Measurements from ENCODE around the gene CETN3.
"Not testable (repeated sequence)": the region's sequence is repeated elsewhere in the genome, so short reads cannot be mapped to it uniquely, and the experiment has no call there.

Gene CETN3

DNA sequence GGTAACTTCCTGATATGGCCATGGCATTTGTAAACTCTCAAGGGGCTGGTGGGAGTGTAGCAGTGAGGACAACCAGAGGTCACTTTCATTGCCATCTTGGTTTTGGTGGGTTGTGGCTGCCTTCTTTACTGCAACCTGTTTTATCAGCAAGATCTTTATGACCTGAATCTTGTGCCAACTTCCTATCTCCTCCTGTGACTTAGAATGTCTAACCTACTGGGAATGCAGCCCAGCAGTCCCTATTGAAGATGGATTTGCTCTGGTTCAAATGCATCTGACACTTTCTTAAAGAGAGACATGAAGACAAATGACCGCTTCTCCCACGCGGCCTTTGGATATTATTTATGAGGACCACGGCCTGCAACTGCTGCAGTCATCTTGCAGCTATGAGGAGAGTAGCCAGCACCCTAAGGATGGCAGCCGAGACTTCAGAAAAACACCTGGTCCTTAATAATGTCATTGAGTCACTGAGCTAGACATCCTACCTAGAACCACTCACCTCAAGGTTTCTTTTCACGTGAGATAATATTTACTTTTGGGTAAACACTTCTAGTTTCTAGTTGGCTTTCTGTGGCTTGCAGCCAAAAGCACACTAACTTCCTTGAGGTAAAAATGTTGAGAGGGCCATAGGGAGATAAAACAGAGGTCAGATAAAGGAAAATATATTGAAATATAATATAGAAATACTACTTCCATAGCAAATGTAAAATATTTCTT lies 28.2 kb downstream of the CETN3 start:
- no peak for DNase-seq

GRCh38 chr5:90379652-90380051 lies 29.9 kb downstream of the CETN3 start:
- DNase-seq: no peak

- no peak for DNase-seq
Measured at GRCh38 chr5:90378752-90379151, 30.8 kb downstream of the CETN3 start.

DNA sequence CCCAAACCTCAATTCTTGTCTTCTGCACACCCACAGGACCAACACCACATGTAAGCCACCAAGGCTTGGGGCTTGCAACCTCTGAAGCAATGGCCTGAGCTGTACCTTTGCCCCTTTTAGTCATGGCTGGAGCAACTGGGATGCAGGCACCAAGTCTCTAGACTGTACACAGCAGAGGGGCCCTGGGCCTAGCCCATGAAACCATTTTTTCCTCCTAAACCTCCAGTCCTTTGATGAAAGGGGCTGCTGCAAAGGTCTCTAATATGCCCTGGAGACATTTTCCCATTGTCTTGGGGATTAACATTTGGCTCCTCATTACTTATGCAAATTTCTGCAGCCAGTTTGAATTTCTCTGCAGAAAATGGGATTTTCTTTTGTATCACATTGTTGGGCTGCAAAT lies 38.3 kb downstream of the CETN3 start:
- DNase-seq: not testable (repeated sequence)

- no peak for DNase-seq
Measured at GRCh38 chr5:90368454-90369246, 40.9 kb downstream of the CETN3 start.

- no peak for DNase-seq
Measured at GRCh38 chr5:90367879-90368278, 41.7 kb downstream of the CETN3 start.

DNA sequence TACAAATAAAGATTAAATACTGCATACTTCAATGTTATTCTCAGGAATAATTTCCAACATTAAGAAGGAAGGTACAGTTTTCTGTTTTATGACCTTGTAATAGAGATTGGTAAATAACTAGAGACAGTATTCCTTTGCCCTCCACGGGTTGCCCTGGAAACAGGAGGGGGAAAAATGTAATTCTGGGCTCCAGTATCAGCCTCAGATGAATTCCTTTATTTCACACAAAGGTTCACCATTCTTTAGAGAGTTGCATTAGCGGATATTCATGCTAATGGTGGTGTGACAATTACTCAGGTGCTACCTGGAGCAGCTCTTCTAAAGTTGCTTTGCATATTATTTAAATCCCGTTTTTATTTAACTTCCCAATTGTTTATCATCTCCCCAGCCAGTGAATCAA lies 42.6 kb downstream of the CETN3 start:
- no peak for DNase-seq

- DNase-seq: no peak
Measured at GRCh38 chr5:90365328-90365727, 44.2 kb downstream of the CETN3 start.

- no peak for DNase-seq
Measured at GRCh38 chr5:90359073-90359920, 50.3 kb downstream of the CETN3 start.

DNA sequence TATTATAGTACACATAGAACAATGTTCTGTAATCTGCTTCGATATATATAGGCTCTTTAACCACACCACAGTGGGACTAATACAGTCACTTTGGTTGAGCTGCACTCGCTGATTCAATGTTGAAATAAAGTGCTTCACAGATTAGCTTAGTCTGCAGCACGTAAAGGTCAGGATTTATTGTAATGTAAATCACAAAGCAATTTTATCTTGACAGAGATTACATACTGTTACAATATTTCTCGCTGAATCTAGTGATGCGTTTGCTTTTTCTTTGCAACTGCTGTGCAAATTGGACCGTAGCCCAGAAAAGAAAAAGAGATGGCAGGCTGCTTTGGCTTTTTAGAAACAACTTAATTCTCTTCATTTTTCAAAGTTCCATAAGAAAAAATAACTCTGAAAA lies 52.9 kb downstream of the CETN3 start:
- DNase-seq: no peak

- no peak for DNase-seq
Measured at GRCh38 chr5:90356176-90356575, 53.4 kb downstream of the CETN3 start.

DNA sequence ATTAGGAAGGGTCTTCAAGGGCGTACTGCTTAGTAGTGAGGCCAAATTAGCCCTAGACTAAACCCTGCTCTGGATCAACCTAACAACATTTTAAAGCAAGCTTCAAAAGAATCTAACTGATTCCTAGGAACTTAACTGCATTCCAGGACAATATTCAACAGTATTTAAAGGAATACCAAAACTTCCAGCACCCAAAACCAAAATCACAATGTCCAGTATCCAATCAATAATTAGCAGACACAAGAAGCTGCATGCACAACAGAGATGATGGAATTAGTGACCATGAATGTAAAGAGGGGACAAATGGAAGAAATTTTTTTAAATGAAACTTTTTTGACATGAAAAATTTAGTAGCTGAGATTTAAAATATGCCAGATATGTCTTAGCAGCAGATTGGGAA lies 53.9 kb downstream of the CETN3 start:
- DNase-seq: no peak

DNA sequence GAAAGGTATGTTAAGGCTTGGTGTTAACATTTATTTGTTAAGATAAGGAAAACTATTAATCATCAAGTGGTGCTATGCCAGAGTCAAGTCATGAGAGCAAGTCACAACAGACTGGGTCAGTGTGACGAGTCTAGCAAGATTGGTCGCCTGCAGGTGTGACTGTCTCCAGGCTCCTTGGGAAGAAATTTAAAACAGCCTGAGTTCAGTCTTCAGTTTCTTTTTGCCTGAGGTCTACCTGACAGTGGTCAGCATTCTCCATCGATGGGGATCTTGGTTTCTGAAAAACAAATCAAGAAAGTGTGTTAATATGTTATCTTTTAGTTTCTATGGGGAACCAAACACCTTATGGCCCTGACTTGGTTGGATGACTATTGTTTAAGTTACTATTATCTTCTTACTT lies 56.3 kb downstream of the CETN3 start:
- no peak for DNase-seq

DNA sequence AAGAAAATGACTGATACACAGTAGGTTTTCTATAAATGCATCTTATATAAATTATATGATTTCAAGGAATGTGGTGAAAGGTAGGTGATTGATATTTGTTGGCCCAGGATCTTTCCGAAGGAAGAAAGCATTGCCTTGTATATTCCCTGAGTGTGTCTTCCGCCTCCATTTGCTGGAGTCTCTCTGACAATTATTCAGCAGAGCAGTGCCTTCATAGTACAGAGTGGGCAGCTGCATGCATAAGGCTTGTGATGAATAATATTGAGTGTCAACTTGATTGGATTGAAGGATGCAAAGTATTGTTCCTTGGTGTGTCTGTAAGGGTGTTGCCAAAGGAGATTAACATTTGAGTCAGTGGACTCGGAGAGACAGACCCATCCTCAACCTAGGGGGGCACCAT lies 58.5 kb downstream of the CETN3 start:
- no peak for DNase-seq

- no peak for DNase-seq
Measured at GRCh38 chr5:90347462-90347861, 62.1 kb downstream of the CETN3 start.

- DNase-seq: no peak
Measured at GRCh38 chr5:90345684-90346083, 63.9 kb downstream of the CETN3 start.

- DNase-seq: no peak
Measured at GRCh38 chr5:90344689-90345088, 64.9 kb downstream of the CETN3 start.

- DNase-seq: not testable (repeated sequence)
Measured at GRCh38 chr5:90343731-90344130, 65.8 kb downstream of the CETN3 start.

GRCh38 chr5:90342576-90342975 lies 67.0 kb downstream of the CETN3 start:
- no peak for DNase-seq
